ENCODE measurements around the gene STK17B. TPM values are rescaled to one million over a fixed set of nuclear protein-coding genes. Genes with fewer than 3 reads are reported as not detected.

The STK17B gene
- total and polyA plus RNA-seq, 9 of the 15 experiments (the other 6 are each of a cell fraction or from before 2014, with no cell fraction given) = 2.3 to 17.7 (median 8.5) TPM

- ATAC-seq (no peak), DNase-seq (ENCODE audit: extremely low read depth in 1 of 4, low spot score in 3 of 4) (no peak), FAIRE-seq (no peak)
- intact Hi-C loops (cut with micrococcal nuclease) = no loop called here
- no peaks in the 10 kb centered on the region for H3K9me1 ChIP-seq (ENCODE audit: control insufficient read depth, insufficient read depth, low read length)
- no peak overlapping the region for H3K4me2 ChIP-seq (ENCODE audit: insufficient read depth, low read length)
- no peaks in the 10 kb centered on the region for H3K36me3 ChIP-seq (ENCODE audit: control insufficient read depth, insufficient read depth, low read length)
- TF ChIP-seq ZKSCAN1 (IDR thresholded peaks at IDR 0.05; ENCODE audit: low read depth, low read length) = no peak
- no peak overlapping the region for H2AFZ ChIP-seq (ENCODE audit: low read depth, low read length)
- POLR2A ChIA-PET = interaction anchor here (1.3 kb wide), 1 partner anchor 20 kb away, joined by 3 read pairs; no protein-coding TSS in a partner anchor
- no peak overlapping the region for H3K9ac ChIP-seq (ENCODE audit: insufficient read depth in 1 of 2, low read depth in 2 of 2, low read length in 2 of 2)
- no TSS peak for BruUV-seq (replicated peaks)
- no peaks in the 10 kb centered on the region for H4K20me1 ChIP-seq (replicated peaks; ENCODE audit: control insufficient read depth, insufficient read depth, low read length)
- H3K4me3 ChIP-seq = no peak overlapping the region
- WGBS (ENCODE audit: insufficient coverage, low coverage, missing lambda C conversion rate) = 79% methylated on average over 3 of the region's 3 CpGs
- H3K79me2 ChIP-seq (ENCODE audit: control insufficient read depth, insufficient read depth, low read length) = no peaks in the 10 kb centered on the region
- no peaks in the 10 kb centered on the region for H3K27me3 ChIP-seq (ENCODE audit: control insufficient read depth in 2 of 2, insufficient read depth in 2 of 2, low read length in 2 of 2)
- H3K27ac ChIP-seq (ENCODE audit: extremely low read depth, low read depth, low read length) = no peak overlapping the region
- H3K9me3 ChIP-seq (replicated peaks; ENCODE audit: control insufficient read depth, insufficient read depth, low read depth, low read length) = 0 out of 2 replicates have a peak, but pooled peaks cover 1% of the 10 kb centered on the region
- no peaks in the 10 kb centered on the region; a peak in 1 of 5 replicates for H3K4me1 ChIP-seq (replicated peaks in 1 of 2; ENCODE audit: control insufficient read depth in 2 of 2, insufficient read depth in 2 of 2, low read length in 2 of 2)
- in situ Hi-C loops (cut with MboI) = no loop called here
- CTCF ChIA-PET (ENCODE audit: low intra/inter-chr PET ratio) = no interaction called here
Observed at GRCh38 chr2:196184921-196185320, 13.5 kb upstream of the STK17B start.

GRCh38 chr2:196183528-196184231, 12.3 kb upstream of the STK17B start:
- Histone ChIP-seq H2AFZ (ENCODE audit: low read depth, low read length) (no peak overlapping the region), H4K20me1 (replicated peaks; ENCODE audit: control insufficient read depth, insufficient read depth, low read length) (no peaks in the 10 kb centered on the region), H3K4me2 (ENCODE audit: insufficient read depth, low read length) (no peak overlapping the region), H3K79me2 (ENCODE audit: control insufficient read depth, insufficient read depth, low read length) (no peaks in the 10 kb centered on the region), H3K36me3 (ENCODE audit: control insufficient read depth, insufficient read depth, low read length) (no peaks in the 10 kb centered on the region), H3K9me3 (replicated peaks; ENCODE audit: control insufficient read depth, insufficient read depth, low read depth, low read length) (no peaks in the 10 kb centered on the region), H3K9ac (ENCODE audit: insufficient read depth in 1 of 2, low read depth in 2 of 2, low read length in 2 of 2) (no peak overlapping the region), H3K9me1 (ENCODE audit: control insufficient read depth, insufficient read depth, low read length) (no peaks in the 10 kb centered on the region), H3K27me3 (ENCODE audit: control insufficient read depth in 2 of 2, insufficient read depth in 2 of 2, low read length in 2 of 2) (no peaks in the 10 kb centered on the region), H3K4me3 (no peak overlapping the region), H3K4me1 (replicated peaks in 1 of 2; ENCODE audit: control insufficient read depth in 2 of 2, insufficient read depth in 2 of 2, low read length in 2 of 2) (no peaks in the 10 kb centered on the region; a peak in 1 of 5 replicates), H3K27ac (ENCODE audit: extremely low read depth, low read depth, low read length) (no peak overlapping the region)
- ChIA-PET CTCF (ENCODE audit: low intra/inter-chr PET ratio) (no interaction called here), POLR2A (interaction anchor here (1.3 kb wide), 1 partner anchor 21 kb away, joined by 3 read pairs; no protein-coding TSS in a partner anchor)
- DNase-seq (ENCODE audit: extremely low read depth in 1 of 4, low spot score in 3 of 4) (no peak), ATAC-seq (no peak), FAIRE-seq (no peak)
- in situ Hi-C loops (cut with MboI) (no loop called here), intact Hi-C loops (cut with micrococcal nuclease) (no loop called here)
- no TSS peak for BruUV-seq (replicated peaks)
- 51% methylated on average over 5 of the region's 5 CpGs for WGBS (ENCODE audit: insufficient coverage, low coverage, missing lambda C conversion rate)
- TF ChIP-seq EHMT2 (IDR thresholded peaks at IDR 0.05) (no peak), BRF1 (IDR thresholded peaks at IDR 0.05; ENCODE audit: borderline replicate concordance, extremely low read depth, insufficient read length) (no peak), ADNP (tag; IDR thresholded peaks at IDR 0.05) (no peak), ZNF707 (CRISPR knock-in tag; conservative IDR thresholded peaks at IDR 0.05) (no peak), STAG1 (CRISPR knock-in tag; IDR thresholded peaks at IDR 0.05; ENCODE audit: borderline replicate concordance) (no peak), ZNF41 (CRISPR knock-in tag; conservative IDR thresholded peaks at IDR 0.05) (no peak), ZNF3 (CRISPR knock-in tag; IDR thresholded peaks at IDR 0.05) (no peak), PTBP1 (IDR thresholded peaks at IDR 0.05; ENCODE audit: low read depth, low read length) (no peak), MXI1 (IDR thresholded peaks at IDR 0.05; ENCODE audit: low read depth, low read length) (no peak), HDAC8 (tag; IDR thresholded peaks at IDR 0.05) (no peak), ESRRB (CRISPR knock-in tag; IDR thresholded peaks at IDR 0.05; ENCODE audit: borderline replicate concordance) (no peak)
- TF ChIP-seq, protein P1, sequence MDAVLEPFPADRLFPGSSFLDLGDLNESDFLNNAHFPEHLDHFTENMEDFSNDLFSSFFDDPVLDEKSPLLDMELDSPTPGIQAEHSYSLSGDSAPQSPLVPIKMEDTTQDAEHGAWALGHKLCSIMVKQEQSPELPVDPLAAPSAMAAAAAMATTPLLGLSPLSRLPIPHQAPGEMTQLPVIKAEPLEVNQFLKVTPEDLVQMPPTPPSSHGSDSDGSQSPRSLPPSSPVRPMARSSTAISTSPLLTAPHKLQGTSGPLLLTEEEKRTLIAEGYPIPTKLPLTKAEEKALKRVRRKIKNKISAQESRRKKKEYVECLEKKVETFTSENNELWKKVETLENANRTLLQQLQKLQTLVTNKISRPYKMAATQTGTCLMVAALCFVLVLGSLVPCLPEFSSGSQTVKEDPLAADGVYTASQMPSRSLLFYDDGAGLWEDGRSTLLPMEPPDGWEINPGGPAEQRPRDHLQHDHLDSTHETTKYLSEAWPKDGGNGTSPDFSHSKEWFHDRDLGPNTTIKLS (IDR thresholded peaks at IDR 0.05; ENCODE audit: borderline replicate concordance, low read depth) = no peak
- TF ChIP-seq, protein P2, sequence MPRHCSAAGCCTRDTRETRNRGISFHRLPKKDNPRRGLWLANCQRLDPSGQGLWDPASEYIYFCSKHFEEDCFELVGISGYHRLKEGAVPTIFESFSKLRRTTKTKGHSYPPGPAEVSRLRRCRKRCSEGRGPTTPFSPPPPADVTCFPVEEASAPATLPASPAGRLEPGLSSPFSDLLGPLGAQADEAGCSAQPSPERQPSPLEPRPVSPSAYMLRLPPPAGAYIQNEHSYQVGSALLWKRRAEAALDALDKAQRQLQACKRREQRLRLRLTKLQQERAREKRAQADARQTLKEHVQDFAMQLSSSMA (CRISPR knock-in tag; IDR thresholded peaks at IDR 0.05) = no peak
